Neural progenitor cell (in vitro differentiated cells): Measurements from ENCODE around the gene PYM1.

Experiments
- CTCF ChIP-seq: fragments of 200-600 bp; sonication (generic); IDR thresholded peaks from 2 replicates; pipeline ENCODE4 v1.5.1; 2017; ENCODE audit warnings: antibody characterized with exemption, mild to moderate bottlenecking
- EZH2 ChIP-seq: fragments of 200-600 bp; sonication (generic); IDR thresholded peaks from 2 replicates; pipeline ENCODE4 v1.6.1; 2017; ENCODE audit warnings: antibody characterized with exemption, mild to moderate bottlenecking, moderate library complexity
- EZH2phosphoT487 ChIP-seq: fragments of 200-600 bp; sonication (generic); IDR thresholded peaks from 2 replicates; pipeline ENCODE4 v1.6.1; 2017; ENCODE audit warnings: antibody characterized with exemption

GRCh38 chr12:55925371-55925770 lies 2.3 kb downstream of the PYM1 start:
- TF ChIP-seq CTCF, result no peak
- TF ChIP-seq EZH2phosphoT487, result no peak
- TF ChIP-seq EZH2, result no peak
